HepG2 (cell line): ENCODE results near the gene SUCLG2. TPM values are rescaled to one million over a fixed set of nuclear protein-coding genes. Genes with fewer than 3 reads are reported as not detected.
A peak's percentile ranks its signal among the peaks of the same experiment; 100 is the strongest.

Source experiments
- CREB1 ChIP-seq, 2 experiments: fragments of 450-650 bp in 1 of 2; IDR thresholded peaks; 2 replicates each; pipeline ENCODE4 v1.6.1; 2016 to 2017; ENCODE audit warnings: control low read depth in 1 of 2, mild to moderate bottlenecking in 1 of 2, missing compliant biosample characterization in 1 of 2, missing genetic modification characterization in 1 of 2
- FOXO1 ChIP-seq: sonication (generic); formaldehyde crosslinking; IDR thresholded peaks from 2 replicates; pipeline ENCODE4 v1.4.0; 2020; ENCODE audit warnings: missing genetic modification reagents
- HNRNPH1 ChIP-seq: fragments of 200-400 bp; formaldehyde crosslinking; optimal IDR thresholded peaks from 2 replicates; pipeline ENCODE3; 2017; ENCODE audit warnings: mild to moderate bottlenecking, low read depth, low read length
- RXRA ChIP-seq: sonication (generic); formaldehyde crosslinking; IDR thresholded peaks from 2 replicates; pipeline ENCODE4 v1.5.1; 2020; ENCODE audit warnings: missing genetic modification reagents
- SMARCE1 ChIP-seq: fragments of 450-650 bp; IDR thresholded peaks from 2 replicates; pipeline ENCODE4 v1.6.1; 2017; ENCODE audit warnings: borderline replicate concordance
- ZBTB38 ChIP-seq: sonication (generic); formaldehyde crosslinking; IDR thresholded peaks from 2 replicates; pipeline ENCODE4 v1.5.1; 2020; ENCODE audit warnings: mild to moderate bottlenecking, missing genetic modification reagents
- ZFP36L2 ChIP-seq: sonication (generic); formaldehyde crosslinking; IDR thresholded peaks from 2 replicates; pipeline ENCODE4 v1.4.0; 2020; ENCODE audit warnings: missing genetic modification reagents
- ZKSCAN8 ChIP-seq: IDR thresholded peaks from 2 replicates; pipeline ENCODE4 v1.6.1; 2016; ENCODE audit warnings: borderline replicate concordance, missing genetic modification reagents, missing compliant biosample characterization
- ZNF136 ChIP-seq: sonication (generic); formaldehyde crosslinking; IDR thresholded peaks from 2 replicates; pipeline ENCODE4 v1.8.1; 2022; ENCODE audit warnings: low read depth, mild to moderate bottlenecking, moderate library complexity, missing genetic modification reagents
- ZNF367 ChIP-seq: sonication (generic); formaldehyde crosslinking; IDR thresholded peaks from 2 replicates; pipeline ENCODE4 v1.4.0; 2020; ENCODE audit warnings: missing genetic modification reagents, borderline replicate concordance
- ZNF619 ChIP-seq: sonication (generic); formaldehyde crosslinking; IDR thresholded peaks from 2 replicates; pipeline ENCODE4 v1.4.0; 2020; ENCODE audit warnings: mild to moderate bottlenecking, missing genetic modification reagents
- ZNF652 ChIP-seq: IDR thresholded peaks from 2 replicates; pipeline ENCODE4 v1.6.1; 2016; ENCODE audit warnings: low read depth, borderline replicate concordance
- ZNF773 ChIP-seq: sonication (generic); formaldehyde crosslinking; IDR thresholded peaks from 2 replicates; pipeline ENCODE4 v1.4.0; 2020; ENCODE audit warnings: missing genetic modification reagents, borderline replicate concordance
- ZNF777 ChIP-seq: sonication (generic); formaldehyde crosslinking; IDR thresholded peaks from 2 replicates; pipeline ENCODE4 v1.4.0; 2020; ENCODE audit warnings: missing genetic modification reagents
- polyA plus RNA-seq, 8 experiments: library from polyadenylated mRNA; depleted of rRNA in 3 of 8; stranded (reverse) in 7 of 8; unstranded in 1 of 8; fragments of >200 nt; fragmentation: Illumina TruSeq in 4 of 8; extraction: Trizol in 4 of 8; gene quantifications; 2 replicates each; pipeline versions ENCODE4 v1.2.1 to v1.2.3, GENCODE V29; 2011 to 2016; ENCODE audit warnings: low read depth in 4 of 8, missing spikeins in 1 of 8, mixed read lengths in 1 of 8; ENCODE audit not compliant: insufficient read depth in 1 of 8
- total RNA-seq, 5 experiments: library from RNA; depleted of rRNA; stranded (reverse); fragments of >200 nt; fragmentation: Illumina TruSeq; extraction: Trizol; gene quantifications; 2 replicates each; pipeline ENCODE4 v1.2.3, GENCODE V29; 2016; ENCODE audit warnings: low read depth in 1 of 5
- TF ChIP-seq, protein P1 (sequence below): IDR thresholded peaks from 2 replicates; pipeline ENCODE4 v1.6.1; 2016; ENCODE audit warnings: missing compliant biosample characterization, missing genetic modification reagents, borderline replicate concordance
- TF ChIP-seq, protein P2 (sequence below): sonication (generic); formaldehyde crosslinking; IDR thresholded peaks from 2 replicates; pipeline ENCODE4; 2020; ENCODE audit warnings: missing genetic modification reagents, mild to moderate bottlenecking, borderline replicate concordance
- TF ChIP-seq, protein P3 (sequence below): sonication (generic); formaldehyde crosslinking; IDR thresholded peaks from 2 replicates; pipeline ENCODE4 v1.4.0; 2020; ENCODE audit warnings: missing genetic modification reagents, mild to moderate bottlenecking, borderline replicate concordance
- TF ChIP-seq, protein P4 (sequence below): sonication (generic); formaldehyde crosslinking; IDR thresholded peaks from 2 replicates; pipeline ENCODE4 v1.5.1; 2020; ENCODE audit warnings: missing genetic modification reagents, mild to moderate bottlenecking, borderline replicate concordance
- TF ChIP-seq, protein P5 (sequence below): sonication (generic); formaldehyde crosslinking; conservative IDR thresholded peaks from 2 replicates; pipeline ENCODE4 v1.5.0; 2020; ENCODE audit warnings: missing genetic modification reagents

SUCLG2 gene
- total and polyA plus RNA-seq, 2 of the 13 experiments (the other 11 are each of a cell fraction or from before 2014, with no cell fraction given) = 21.4 to 64.9 TPM

DNA sequence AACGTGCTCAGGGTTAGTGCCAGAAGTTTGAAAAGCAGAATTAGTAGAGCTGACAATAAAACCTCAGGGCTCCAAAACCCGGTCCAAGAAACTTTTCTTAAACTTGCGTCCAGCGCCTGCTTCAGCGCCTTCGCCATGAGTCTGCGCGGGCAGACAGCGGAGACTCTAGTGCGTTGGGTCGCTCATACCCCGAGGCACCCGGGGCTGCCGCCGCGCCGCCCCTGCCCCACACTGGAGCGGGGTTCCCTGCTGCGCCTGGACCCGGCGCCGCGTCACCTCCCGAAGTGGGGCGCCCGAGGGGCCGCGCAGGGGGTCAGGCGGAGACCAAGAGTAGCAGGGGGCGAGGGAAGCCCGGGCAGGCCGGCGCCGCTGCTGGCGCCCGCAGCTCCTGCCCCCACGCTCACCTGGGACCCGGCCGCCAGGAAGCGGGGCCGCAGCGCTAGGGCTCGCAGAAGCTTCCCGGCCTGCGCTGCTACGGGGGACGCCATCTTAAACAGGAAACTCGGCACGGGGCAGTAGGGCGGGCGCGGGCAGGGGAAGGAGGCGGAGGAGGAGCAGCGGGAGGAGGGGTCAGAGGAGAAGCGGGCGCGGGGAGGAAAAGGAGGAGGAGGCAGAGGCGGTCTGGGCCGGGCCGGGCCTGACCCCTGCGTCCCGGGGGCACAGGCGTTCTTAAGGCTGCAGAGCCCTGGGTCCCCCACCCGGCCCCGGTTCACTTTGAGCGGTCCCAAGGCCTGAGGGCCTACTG, at the start of gene SUCLG2 (continued):
- TF ChIP-seq, protein P1, sequence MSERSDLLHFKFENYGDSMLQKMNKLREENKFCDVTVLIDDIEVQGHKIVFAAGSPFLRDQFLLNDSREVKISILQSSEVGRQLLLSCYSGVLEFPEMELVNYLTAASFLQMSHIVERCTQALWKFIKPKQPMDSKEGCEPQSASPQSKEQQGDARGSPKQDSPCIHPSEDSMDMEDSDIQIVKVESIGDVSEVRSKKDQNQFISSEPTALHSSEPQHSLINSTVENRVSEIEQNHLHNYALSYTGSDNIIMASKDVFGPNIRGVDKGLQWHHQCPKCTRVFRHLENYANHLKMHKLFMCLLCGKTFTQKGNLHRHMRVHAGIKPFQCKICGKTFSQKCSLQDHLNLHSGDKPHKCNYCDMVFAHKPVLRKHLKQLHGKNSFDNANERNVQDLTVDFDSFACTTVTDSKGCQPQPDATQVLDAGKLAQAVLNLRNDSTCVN (CRISPR knock-in tag) = 0 out of 2 replicates have a peak, but pooled peaks have one; percentile 22
- TF ChIP-seq, protein P2, sequence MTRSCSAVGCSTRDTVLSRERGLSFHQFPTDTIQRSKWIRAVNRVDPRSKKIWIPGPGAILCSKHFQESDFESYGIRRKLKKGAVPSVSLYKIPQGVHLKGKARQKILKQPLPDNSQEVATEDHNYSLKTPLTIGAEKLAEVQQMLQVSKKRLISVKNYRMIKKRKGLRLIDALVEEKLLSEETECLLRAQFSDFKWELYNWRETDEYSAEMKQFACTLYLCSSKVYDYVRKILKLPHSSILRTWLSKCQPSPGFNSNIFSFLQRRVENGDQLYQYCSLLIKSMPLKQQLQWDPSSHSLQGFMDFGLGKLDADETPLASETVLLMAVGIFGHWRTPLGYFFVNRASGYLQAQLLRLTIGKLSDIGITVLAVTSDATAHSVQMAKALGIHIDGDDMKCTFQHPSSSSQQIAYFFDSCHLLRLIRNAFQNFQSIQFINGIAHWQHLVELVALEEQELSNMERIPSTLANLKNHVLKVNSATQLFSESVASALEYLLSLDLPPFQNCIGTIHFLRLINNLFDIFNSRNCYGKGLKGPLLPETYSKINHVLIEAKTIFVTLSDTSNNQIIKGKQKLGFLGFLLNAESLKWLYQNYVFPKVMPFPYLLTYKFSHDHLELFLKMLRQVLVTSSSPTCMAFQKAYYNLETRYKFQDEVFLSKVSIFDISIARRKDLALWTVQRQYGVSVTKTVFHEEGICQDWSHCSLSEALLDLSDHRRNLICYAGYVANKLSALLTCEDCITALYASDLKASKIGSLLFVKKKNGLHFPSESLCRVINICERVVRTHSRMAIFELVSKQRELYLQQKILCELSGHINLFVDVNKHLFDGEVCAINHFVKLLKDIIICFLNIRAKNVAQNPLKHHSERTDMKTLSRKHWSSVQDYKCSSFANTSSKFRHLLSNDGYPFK (CRISPR knock-in tag) = no peak; the same call in 1 of the 2 replicates
- TF ChIP-seq RXRA (peak; percentile 47; the same call in 1 of the 2 replicates), ZNF652 (CRISPR knock-in tag) (no peak), ZNF619 (CRISPR knock-in tag) (no peak), ZFP36L2 (CRISPR knock-in tag) (no peak), ZBTB38 (CRISPR knock-in tag) (peak; percentile 50), ZNF773 (CRISPR knock-in tag) (no peak), ZNF777 (CRISPR knock-in tag) (no peak), ZKSCAN8 (CRISPR knock-in tag) (no peak), ZNF136 (CRISPR knock-in tag) (no peak), HNRNPH1 (no peak), FOXO1 (no peak), ZNF367 (CRISPR knock-in tag) (no peak), SMARCE1 (no peak), CREB1 (IDR thresholded peaks at IDR 0.05) (no peak), CREB1 (CRISPR knock-in tag; IDR thresholded peaks at IDR 0.05) (no peak)
- TF ChIP-seq, protein P3, sequence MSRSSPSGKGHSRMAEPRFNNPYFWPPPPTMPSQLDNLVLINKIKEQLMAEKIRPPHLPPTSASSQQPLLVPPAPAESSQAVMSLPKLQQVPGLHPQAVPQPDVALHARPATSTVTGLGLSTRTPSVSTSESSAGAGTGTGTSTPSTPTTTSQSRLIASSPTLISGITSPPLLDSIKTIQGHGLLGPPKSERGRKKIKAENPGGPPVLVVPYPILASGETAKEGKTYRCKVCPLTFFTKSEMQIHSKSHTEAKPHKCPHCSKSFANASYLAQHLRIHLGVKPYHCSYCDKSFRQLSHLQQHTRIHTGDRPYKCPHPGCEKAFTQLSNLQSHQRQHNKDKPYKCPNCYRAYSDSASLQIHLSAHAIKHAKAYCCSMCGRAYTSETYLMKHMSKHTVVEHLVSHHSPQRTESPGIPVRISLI (CRISPR knock-in tag) = no peak
- TF ChIP-seq, protein P4, sequence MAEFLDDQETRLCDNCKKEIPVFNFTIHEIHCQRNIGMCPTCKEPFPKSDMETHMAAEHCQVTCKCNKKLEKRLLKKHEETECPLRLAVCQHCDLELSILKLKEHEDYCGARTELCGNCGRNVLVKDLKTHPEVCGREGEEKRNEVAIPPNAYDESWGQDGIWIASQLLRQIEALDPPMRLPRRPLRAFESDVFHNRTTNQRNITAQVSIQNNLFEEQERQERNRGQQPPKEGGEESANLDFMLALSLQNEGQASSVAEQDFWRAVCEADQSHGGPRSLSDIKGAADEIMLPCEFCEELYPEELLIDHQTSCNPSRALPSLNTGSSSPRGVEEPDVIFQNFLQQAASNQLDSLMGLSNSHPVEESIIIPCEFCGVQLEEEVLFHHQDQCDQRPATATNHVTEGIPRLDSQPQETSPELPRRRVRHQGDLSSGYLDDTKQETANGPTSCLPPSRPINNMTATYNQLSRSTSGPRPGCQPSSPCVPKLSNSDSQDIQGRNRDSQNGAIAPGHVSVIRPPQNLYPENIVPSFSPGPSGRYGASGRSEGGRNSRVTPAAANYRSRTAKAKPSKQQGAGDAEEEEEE (CRISPR knock-in tag) = no peak
- TF ChIP-seq, protein P5, sequence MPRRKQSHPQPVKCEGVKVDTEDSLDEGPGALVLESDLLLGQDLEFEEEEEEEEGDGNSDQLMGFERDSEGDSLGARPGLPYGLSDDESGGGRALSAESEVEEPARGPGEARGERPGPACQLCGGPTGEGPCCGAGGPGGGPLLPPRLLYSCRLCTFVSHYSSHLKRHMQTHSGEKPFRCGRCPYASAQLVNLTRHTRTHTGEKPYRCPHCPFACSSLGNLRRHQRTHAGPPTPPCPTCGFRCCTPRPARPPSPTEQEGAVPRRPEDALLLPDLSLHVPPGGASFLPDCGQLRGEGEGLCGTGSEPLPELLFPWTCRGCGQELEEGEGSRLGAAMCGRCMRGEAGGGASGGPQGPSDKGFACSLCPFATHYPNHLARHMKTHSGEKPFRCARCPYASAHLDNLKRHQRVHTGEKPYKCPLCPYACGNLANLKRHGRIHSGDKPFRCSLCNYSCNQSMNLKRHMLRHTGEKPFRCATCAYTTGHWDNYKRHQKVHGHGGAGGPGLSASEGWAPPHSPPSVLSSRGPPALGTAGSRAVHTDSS (CRISPR knock-in tag) = no peak
